Effector memory CD4-positive, alpha-beta T cell (primary cell): Measurements from ENCODE around the gene PADI6.

Experiments used
- DNase-seq, 3 donors: peaks; one replicate each; pipeline ENCODE4 v3.0.0-alpha.2; 2020
- H3K27ac ChIP-seq: 2 replicates; pipeline ENCODE4 v1.7.0; 2013; ENCODE audit warnings: mild to moderate bottlenecking, low read length, moderate library complexity; ENCODE audit not compliant: insufficient read depth, poor library complexity, severe bottlenecking
- H3K27me3 ChIP-seq: replicated peaks from 2 replicates; pipeline ENCODE4 v1.7.0; 2013; ENCODE audit warnings: mild to moderate bottlenecking, low read length; ENCODE audit not compliant: insufficient read depth, control insufficient read depth, poor library complexity, severe bottlenecking
- H3K36me3 ChIP-seq: 2 replicates; pipeline ENCODE4 v1.7.0; 2013; ENCODE audit warnings: mild to moderate bottlenecking, low read length, moderate library complexity; ENCODE audit not compliant: control insufficient read depth, insufficient read depth
- H3K4me1 ChIP-seq: 2 replicates; pipeline ENCODE4 v1.7.0; 2013; ENCODE audit warnings: low read length, mild to moderate bottlenecking; ENCODE audit not compliant: control insufficient read depth, insufficient read depth, poor library complexity, severe bottlenecking
- H3K4me3 ChIP-seq: 2 replicates; pipeline ENCODE4 v1.7.0; 2013; ENCODE audit warnings: low read length, low read depth, mild to moderate bottlenecking; ENCODE audit not compliant: insufficient read depth, poor library complexity, severe bottlenecking
- H3K9me3 ChIP-seq: 2 replicates; pipeline ENCODE4 v1.7.0; 2013; ENCODE audit warnings: mild to moderate bottlenecking, low read length, moderate library complexity; ENCODE audit not compliant: control insufficient read depth

PADI6 gene

DNA sequence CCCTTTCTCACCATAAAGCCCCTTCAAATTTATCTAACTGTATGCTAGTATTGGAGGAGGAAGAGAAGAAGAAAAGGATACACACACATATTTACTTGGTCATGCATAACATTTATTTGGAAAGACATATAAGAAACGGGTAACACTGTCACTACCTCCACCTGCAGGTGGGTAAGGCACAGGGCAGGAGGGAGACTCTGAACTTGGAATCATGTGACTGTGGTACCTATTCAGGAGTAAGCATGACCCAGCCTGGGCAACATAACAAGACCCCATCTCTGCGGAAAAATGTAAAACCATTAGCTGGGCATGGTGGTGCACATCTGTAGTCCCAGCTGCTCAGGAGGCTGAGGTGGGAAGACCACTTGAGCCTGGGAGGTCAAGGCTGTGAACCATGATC, 1.4 kb upstream of the PADI6 start:
- no peak for DNase-seq
- H3K4me3 ChIP-seq: no peak overlapping the region
- no peak overlapping the region for H3K27ac ChIP-seq
- H3K27me3 ChIP-seq: no peaks in the 10 kb centered on the region
- no peaks in the 10 kb centered on the region for H3K9me3 ChIP-seq
- H3K36me3 ChIP-seq: no peaks in the 10 kb centered on the region
- no peaks in the 10 kb centered on the region for H3K4me1 ChIP-seq

DNA sequence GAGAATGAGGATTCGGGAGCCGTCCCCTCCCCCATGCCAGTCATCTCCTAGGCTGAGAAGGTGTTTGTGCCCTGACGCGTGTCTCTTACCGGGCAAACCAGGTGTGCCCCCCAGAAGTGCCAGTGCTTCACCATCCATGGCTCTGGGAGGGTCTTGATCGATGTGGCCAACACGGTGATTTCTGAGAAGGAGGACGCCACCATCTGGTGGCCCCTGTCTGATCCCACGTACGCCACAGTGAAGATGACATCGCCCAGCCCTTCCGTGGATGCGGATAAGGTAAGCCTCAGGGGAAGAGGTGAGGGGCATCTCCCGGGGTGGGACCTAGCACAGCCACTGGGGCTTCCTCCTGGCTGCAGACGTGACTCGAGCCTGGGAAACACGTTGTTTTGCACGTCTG, 959 bp downstream of the PADI6 start:
- no peaks in the 10 kb centered on the region for H3K27me3 ChIP-seq
- DNase-seq: no peak

DNA sequence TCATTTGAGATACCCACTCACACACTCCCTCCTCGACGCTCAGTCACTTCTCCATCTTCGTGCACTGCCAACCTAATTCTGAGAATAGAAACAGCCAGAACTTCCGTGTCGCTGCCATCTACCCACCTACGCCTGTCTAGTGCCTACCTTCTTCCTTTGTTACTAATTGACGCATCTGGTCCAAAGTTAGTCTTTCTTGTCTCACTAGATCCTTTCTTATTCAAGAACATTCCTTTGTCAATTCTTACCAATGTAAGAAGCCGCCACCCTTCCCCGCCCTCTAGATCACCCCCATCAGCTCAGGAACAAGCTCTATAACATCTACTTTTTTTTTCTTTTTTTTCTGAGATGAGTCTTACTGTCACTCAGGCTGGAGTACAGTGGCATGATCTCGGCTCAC, 3.7 kb downstream of the PADI6 start:
- Histone ChIP-seq H3K4me1 (no peaks in the 10 kb centered on the region), H3K27me3 (no peaks in the 10 kb centered on the region), H3K9me3 (no peaks in the 10 kb centered on the region), H3K4me3 (no peak overlapping the region), H3K36me3 (no peaks in the 10 kb centered on the region), H3K27ac (no peak overlapping the region)
- no peak for DNase-seq

More for the DNA sequence above, 959 bp downstream of the PADI6 start:
- no peaks in the 10 kb centered on the region for H3K4me1 ChIP-seq
- H3K4me3 ChIP-seq: no peak overlapping the region
- H3K27ac ChIP-seq: no peak overlapping the region
- no peaks in the 10 kb centered on the region for H3K9me3 ChIP-seq
- H3K36me3 ChIP-seq: no peaks in the 10 kb centered on the region

- Histone ChIP-seq H3K4me3 (no peak overlapping the region), H3K36me3 (no peaks in the 10 kb centered on the region), H3K27me3 (peaks cover 7% of the 10 kb centered on the region), H3K4me1 (no peaks in the 10 kb centered on the region), H3K9me3 (no peaks in the 10 kb centered on the region), H3K27ac (no peak overlapping the region)
- DNase-seq: no peak
These were observed 5.4 kb downstream of the PADI6 start for GRCh38 chr1:17377325-17377953.

DNA sequence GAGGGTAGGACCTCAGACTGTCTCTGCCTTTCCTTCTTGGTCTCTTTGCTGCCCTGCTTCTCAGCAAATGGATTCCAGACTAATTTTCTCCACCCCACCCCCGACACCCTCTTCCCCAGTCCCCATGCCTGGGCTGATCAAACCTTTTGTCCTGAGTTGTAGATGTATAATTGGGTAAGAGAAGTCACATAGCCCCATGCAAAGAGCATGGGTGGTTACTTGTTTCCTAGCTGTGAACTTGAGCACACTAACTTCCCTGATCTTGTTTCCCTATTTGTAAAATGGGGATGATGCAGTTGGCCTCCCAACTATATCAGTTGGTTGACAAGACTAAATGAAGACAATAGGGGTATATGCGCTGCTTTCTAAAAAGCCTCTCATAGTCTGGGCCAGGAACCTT, 9.2 kb downstream of the PADI6 start:
- Histone ChIP-seq H3K36me3 (no peaks in the 10 kb centered on the region), H3K4me3 (no peak overlapping the region), H3K27me3 (peaks cover 7% of the 10 kb centered on the region), H3K27ac (no peak overlapping the region), H3K9me3 (no peaks in the 10 kb centered on the region), H3K4me1 (no peaks in the 10 kb centered on the region)
- DNase-seq: no peak

DNA sequence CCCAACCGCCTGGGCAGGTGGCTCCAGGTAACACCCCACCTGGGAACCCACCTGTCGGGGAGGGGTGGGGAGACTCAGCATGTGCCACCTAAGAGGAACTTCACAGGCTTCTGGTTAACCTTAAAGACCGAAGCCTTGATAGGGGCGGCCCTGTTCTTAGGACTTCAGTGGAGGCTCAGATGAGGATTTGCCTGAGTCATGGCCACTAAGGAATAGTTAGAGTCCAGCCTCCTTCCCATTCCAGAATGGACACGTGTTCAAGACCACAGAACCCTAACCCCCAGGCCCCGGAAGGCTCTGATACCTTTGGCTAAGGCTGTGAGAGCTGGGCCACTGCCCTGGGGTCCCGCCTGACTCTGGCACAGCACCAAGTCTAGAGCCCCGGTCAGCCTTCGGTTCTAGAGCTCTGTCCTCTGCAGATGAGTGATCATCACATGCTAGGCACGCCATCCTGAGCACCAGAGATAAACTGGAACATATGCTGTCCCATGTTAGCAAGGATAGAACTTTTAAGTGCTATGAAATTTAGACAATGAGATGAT, 20.3 kb downstream of the PADI6 start:
- H3K36me3 ChIP-seq: no peaks in the 10 kb centered on the region
- no peak overlapping the region for H3K27ac ChIP-seq
- DNase-seq: no peak
- H3K4me1 ChIP-seq: no peaks in the 10 kb centered on the region
- no peaks in the 10 kb centered on the region for H3K9me3 ChIP-seq
- H3K4me3 ChIP-seq: no peak overlapping the region
- no peaks in the 10 kb centered on the region for H3K27me3 ChIP-seq

DNA sequence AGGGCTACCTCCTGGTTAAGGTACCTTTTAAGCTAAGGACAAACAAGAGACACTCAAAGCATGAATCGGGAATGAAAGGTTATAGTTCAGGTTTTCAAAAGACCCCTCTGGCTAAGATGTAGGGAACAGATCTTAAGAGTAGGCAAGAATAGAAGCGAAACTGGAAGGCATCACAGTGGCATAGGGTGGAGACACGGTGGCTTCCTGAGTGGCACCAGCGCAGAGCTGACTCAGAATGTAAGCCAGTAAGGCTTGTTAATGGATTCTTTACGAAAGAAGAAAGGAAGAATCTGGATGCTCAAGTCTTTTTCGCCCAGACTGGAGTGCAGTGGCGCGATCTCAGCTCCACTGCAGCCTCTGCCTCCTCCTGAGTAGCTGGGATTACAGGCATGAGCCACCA, 21.2 kb downstream of the PADI6 start:
- DNase-seq: no peak
- H3K9me3 ChIP-seq: no peaks in the 10 kb centered on the region
- H3K36me3 ChIP-seq: no peaks in the 10 kb centered on the region
- no peak overlapping the region for H3K4me3 ChIP-seq
- no peaks in the 10 kb centered on the region for H3K27me3 ChIP-seq
- no peaks in the 10 kb centered on the region for H3K4me1 ChIP-seq
- H3K27ac ChIP-seq: no peak overlapping the region

- Histone ChIP-seq H3K27ac (no peak overlapping the region), H3K27me3 (no peaks in the 10 kb centered on the region), H3K9me3 (no peaks in the 10 kb centered on the region), H3K36me3 (no peaks in the 10 kb centered on the region), H3K4me1 (no peaks in the 10 kb centered on the region), H3K4me3 (no peak overlapping the region)
- no peak for DNase-seq
These were observed 26.1 kb downstream of the PADI6 start for GRCh38 chr1:17397910-17398695.

DNA sequence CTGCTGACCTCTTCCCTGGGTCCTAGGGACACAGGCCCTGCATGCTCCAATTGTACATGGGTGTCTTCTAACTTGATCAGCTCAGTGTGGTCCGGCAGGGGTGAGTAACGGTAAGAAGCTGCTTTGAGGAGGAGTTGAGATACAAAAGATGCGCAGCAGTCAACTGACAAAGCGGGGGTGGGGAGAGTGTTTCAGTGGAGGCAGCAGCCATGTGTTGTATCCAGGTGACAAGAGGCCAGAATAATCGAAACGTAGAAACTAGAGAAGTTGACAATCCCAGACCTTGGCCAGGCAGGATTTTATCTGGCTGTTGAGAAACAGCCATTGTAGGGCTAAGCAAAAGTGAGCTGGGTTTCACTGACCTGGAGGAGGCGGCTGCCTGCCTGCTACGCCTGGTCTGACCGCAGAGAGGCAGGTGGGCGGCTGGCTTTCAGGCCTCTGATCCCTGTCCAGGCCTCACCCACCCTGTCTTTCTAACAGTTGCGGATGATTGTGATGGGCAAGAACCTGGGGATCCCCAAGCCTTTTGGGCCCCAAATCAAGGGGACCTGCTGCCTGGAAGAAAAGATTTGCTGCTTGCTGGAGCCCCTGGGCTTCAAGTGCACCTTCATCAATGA, 28.8 kb downstream of the PADI6 start:
- Histone ChIP-seq H3K27me3 (no peaks in the 10 kb centered on the region), H3K9me3 (no peaks in the 10 kb centered on the region), H3K27ac (no peak overlapping the region), H3K36me3 (no peaks in the 10 kb centered on the region), H3K4me1 (no peaks in the 10 kb centered on the region), H3K4me3 (no peak overlapping the region)
- no peak for DNase-seq

GRCh38 chr1:17401841-17402240, 29.8 kb downstream of the PADI6 start:
- Histone ChIP-seq H3K4me1 (no peaks in the 10 kb centered on the region), H3K27me3 (no peaks in the 10 kb centered on the region), H3K27ac (no peak overlapping the region), H3K9me3 (no peaks in the 10 kb centered on the region), H3K4me3 (no peak overlapping the region), H3K36me3 (no peaks in the 10 kb centered on the region)
- DNase-seq: no peak
